NCI-H1694 (cell line): ENCODE data around the gene LDLRAD1.
"Not testable (repeated sequence)": the region's sequence is repeated elsewhere in the genome, so short reads cannot be mapped to it uniquely, and the experiment has no call there.

ENCODE experiments used
- DNase-seq: peaks from one replicate; lab custom pipeline; 2025; lab: John Stamatoyannopoulos, UW

The LDLRAD1 gene

GRCh38 chr1:54017979-54018378 is at the start of gene LDLRAD1:
LDLRAD1 (minus strand) TSS chr1:54018186; CDS start chr1:54018112, 74 bp downstream.
- no peak for DNase-seq

- no peak for DNase-seq
Observed at GRCh38 chr1:54064299-54064698, 46.3 kb upstream of the LDLRAD1 start.

GRCh38 chr1:54054438-54054749 is 36.4 kb upstream of the LDLRAD1 start:
- DNase-seq: no peak

- no peak for DNase-seq
Observed at GRCh38 chr1:54053745-54054437, 35.9 kb upstream of the LDLRAD1 start.

- peak; percentile 98 for DNase-seq
Observed at GRCh38 chr1:54052934-54053744, 35.2 kb upstream of the LDLRAD1 start, which contains the start of the genes TCEANC2 and TMEM59. TCEANC2 (plus strand) TSS chr1:54053608; CDS start chr1:54054423, 815 bp downstream. TMEM59 (minus strand) TSS chr1:54053204; CDS start chr1:54053188, 16 bp downstream.

- peak; percentile 11 for DNase-seq
Observed at GRCh38 chr1:54052431-54052933, 34.5 kb upstream of the LDLRAD1 start.

GRCh38 chr1:54051933-54052430 is 34.0 kb upstream of the LDLRAD1 start:
- DNase-seq: no peak

GRCh38 chr1:54050435-54050834 is 32.4 kb upstream of the LDLRAD1 start:
- not testable (repeated sequence) for DNase-seq

- no peak for DNase-seq
Observed at GRCh38 chr1:54047384-54048305, 29.7 kb upstream of the LDLRAD1 start.

- no peak for DNase-seq
Observed at GRCh38 chr1:54046671-54047383, 28.8 kb upstream of the LDLRAD1 start.

- DNase-seq: no peak
Observed at GRCh38 chr1:54045496-54045895, 27.5 kb upstream of the LDLRAD1 start.

- DNase-seq: no peak
Observed at GRCh38 chr1:54041806-54042205, 23.8 kb upstream of the LDLRAD1 start.

GRCh38 chr1:54037476-54037875 is 19.5 kb upstream of the LDLRAD1 start:
- no peak for DNase-seq

- DNase-seq: no peak
Observed at GRCh38 chr1:54028306-54029251, 10.6 kb upstream of the LDLRAD1 start.

- DNase-seq: no peak
Observed at GRCh38 chr1:54027848-54028247, 9.9 kb upstream of the LDLRAD1 start.

GRCh38 chr1:54024811-54025210 is 6.8 kb upstream of the LDLRAD1 start:
- not testable (repeated sequence) for DNase-seq

GRCh38 chr1:54024358-54024757 is 6.4 kb upstream of the LDLRAD1 start:
- DNase-seq: no peak

- DNase-seq: not testable (repeated sequence)
Observed at GRCh38 chr1:54019562-54020176, 1.7 kb upstream of the LDLRAD1 start.

- DNase-seq: no peak
Observed at GRCh38 chr1:54018635-54019034, 649 bp upstream of the LDLRAD1 start.
